SK-N-DZ (cell line): ENCODE measurements around the gene FUT1.
"Not testable (repeated sequence)": the region's sequence is repeated elsewhere in the genome, so short reads cannot be mapped to it uniquely, and the experiment has no call there.

ENCODE experiments used
- DNase-seq: peaks from one replicate; pipeline ENCODE4 v3.0.0-alpha.2; 2015; ENCODE audit warnings: low spot score

The FUT1 gene

DNA sequence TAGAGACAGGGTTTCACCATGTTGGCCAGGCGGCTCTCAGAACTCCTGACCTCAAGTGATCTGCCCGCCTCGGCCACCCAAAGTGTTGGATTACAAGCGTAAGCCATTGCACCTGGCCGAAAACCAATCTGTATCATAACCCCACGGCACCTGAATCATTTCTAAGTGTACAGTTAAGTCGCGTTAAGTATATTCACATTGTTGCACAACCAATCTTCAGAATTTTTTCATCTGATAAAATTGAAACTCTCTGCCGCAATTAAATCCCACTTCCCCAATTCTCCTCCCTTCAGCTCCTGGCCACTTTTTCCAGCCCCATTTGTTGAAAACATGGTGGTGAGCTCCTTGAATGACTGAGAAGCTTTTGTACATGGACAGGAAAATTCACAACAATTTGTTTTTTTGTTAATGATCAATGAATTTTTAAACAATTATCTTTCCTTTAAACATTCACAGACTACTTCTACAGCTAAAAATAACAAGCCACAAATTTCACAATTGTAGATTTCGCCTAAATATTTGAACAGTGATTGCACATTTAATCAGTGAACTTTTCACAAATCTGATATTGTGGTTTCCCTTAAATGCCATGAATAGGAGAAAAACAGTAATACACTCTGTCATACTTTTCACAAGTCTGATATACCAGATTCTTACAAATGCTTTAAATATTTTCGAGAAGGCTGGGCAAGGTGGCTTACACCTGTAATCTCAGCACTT lies 16.7 kb upstream of the FUT1 start:
- DNase-seq: no peak

DNA sequence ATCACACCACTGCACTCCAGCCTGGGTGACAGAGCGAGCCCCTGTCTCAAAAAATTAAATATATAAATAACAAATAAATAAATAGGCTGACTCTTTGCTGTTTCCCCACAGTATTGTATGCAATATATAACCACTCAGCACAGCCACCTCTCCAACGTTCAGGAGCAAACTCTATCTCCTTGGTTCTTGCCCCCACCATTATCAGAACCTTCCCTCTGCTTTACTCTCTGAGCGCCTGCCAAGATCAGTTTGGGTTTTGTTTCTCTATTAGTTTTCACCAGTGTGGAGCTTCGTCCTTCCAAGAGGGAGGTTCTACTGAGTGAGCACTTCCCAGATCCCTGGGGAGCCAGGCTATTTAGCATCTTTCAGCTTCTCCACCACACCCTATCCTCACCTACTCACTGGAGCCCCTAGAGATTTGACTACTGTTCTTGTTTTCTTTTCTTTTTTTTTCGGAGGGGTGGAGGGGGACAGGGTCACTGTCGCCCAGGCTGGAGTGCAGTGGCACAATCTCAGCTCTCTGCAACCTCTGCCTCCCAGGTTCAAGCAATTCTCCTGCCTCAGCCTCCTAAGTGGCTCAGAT lies 15.8 kb upstream of the FUT1 start:
- not testable (repeated sequence) for DNase-seq

DNA sequence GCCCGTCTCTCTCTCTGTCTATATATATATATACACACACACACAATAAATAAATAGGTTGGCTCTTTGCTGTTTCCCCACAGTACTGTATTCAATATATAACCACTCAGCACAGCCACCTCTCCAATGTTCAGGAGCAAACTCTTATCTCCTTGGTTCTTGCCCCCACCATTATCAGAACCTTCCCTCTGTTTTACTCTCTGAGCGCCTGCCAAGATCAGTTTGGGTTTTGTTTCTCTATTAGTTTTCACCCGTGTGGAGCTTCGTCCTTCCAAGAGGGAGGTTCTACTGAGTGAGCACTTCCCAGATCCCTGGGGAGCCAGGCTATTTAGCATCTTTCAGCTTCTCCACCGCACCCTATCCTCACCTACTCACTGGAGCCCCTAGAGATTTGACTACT lies 13.4 kb upstream of the FUT1 start:
- not testable (repeated sequence) for DNase-seq

DNA sequence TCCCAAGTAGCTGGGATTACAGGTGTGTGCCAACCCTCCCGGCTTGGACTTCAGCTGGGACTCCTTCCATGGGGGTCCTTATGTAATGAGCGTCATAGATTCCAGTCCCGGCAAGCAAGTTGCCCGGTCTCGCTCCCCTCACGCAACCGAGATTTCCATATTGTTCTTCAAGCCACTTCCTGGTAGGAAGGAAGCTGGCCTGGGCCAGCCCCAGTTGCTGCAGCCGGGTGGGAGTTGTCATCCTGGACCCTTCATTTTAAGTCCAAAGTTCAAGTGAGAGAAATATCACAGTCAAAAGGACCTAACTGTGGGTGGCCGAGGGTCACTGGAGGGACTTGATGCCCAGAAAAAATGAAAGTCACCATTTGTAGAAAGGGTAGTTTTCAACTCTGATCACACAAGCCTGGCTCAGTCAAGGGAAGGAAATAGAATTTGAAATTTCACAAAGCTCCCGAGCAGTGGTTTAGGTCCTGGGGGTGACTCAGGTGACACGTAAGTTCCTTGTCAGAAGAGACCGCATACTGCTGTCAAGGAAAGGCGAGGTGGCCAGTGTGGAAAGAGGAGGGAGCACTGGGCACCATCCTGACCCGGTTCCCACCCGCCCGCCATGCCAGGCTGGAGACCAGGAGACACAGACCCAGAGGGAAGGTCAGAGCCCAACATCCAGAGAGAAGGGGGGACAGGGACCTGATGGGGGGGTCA lies 8.2 kb upstream of the FUT1 start:
- no peak for DNase-seq

DNA sequence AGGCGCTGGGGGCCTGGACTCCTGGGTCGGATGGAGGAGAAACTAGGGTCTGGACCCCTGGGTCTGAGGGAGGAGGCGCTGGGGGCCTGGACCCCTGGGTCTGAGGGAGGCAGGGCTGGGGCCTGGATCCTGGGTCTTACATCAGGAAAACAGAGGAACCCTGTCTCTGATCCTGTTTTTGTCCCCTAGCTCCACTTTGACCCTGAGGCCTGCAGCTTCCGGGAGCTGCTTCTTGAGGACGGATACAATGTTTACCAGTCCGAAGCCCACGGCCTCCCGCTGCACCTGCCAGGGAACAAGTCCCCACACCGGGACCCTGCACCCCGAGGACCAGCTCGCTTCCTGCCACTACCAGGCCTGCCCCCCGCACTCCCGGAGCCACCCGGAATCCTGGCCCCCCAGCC lies 5.3 kb upstream of the FUT1 start:
- no peak for DNase-seq

DNA sequence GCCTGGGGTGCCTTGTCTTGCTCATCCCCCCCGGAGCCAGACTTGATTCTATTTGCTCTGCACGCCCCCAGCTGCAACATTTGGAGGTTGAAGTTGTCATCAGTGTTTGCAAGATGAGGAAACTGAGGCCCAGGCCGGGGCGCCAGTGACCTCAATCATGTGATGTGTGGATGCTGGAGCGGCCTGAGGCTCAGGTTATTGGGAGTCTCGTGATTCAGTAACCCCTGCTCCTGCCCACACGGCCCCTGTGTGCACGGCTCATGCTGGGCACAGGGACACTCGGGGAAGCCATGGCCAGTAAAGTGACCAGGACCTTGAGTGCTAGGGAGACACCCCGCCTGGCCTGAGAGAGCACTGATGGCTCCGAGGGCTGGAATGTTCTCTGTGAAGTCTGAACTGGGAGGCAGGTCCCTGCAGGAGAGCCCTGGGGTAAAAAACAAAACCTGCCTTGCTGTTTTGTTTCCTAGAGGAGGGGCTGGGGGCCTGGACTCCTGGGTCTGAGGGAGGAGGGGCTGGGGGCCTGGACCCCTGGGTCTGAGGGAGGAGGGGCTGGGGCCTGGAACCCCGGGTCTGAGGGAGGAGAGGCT lies 4.7 kb upstream of the FUT1 start:
- no peak for DNase-seq

DNA sequence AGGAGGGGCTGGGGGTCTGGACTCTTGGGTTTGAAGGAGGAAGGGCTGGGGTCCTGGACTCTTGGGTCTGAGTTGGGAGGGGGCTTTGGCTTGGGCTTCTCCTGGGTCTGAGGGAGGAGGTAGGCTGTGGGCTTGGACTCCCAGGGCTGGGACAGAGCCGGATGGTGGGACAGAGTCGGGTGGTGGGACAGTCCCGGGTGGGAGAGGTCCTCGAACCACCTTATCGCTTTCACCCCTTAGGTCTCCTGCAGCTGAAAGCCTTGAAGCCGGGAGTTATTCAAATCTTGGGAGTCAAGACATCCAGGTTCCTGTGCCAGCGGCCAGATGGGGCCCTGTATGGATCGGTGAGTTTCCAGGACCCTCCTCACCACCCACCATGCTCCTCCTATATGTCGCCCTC lies 4.2 kb upstream of the FUT1 start:
- DNase-seq: no peak

DNA sequence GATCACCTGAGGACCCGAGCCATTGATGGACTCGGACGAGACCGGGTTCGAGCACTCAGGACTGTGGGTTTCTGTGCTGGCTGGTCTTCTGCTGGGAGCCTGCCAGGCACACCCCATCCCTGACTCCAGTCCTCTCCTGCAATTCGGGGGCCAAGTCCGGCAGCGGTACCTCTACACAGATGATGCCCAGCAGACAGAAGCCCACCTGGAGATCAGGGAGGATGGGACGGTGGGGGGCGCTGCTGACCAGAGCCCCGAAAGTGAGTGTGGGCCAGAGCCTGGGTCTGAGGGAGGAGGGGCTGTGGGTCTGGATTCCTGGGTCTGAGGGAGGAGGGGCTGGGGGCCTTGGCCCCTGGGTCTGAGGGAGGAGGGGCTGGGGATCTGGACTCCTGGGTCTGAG lies 3.8 kb upstream of the FUT1 start:
- DNase-seq: no peak

DNA sequence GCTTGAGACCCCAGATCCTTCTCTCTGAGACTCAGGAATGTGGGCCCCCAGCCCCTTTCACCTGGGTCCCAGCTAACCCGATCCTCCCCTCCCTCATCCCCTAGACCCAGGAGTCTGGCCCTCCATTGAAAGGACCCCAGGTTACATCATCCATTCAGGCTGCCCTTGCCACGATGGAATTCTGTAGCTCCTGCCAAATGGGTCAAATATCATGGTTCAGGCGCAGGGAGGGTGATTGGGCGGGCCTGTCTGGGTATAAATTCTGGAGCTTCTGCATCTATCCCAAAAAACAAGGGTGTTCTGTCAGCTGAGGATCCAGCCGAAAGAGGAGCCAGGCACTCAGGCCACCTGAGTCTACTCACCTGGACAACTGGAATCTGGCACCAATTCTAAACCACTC lies 3.3 kb upstream of the FUT1 start:
- no peak for DNase-seq

DNA sequence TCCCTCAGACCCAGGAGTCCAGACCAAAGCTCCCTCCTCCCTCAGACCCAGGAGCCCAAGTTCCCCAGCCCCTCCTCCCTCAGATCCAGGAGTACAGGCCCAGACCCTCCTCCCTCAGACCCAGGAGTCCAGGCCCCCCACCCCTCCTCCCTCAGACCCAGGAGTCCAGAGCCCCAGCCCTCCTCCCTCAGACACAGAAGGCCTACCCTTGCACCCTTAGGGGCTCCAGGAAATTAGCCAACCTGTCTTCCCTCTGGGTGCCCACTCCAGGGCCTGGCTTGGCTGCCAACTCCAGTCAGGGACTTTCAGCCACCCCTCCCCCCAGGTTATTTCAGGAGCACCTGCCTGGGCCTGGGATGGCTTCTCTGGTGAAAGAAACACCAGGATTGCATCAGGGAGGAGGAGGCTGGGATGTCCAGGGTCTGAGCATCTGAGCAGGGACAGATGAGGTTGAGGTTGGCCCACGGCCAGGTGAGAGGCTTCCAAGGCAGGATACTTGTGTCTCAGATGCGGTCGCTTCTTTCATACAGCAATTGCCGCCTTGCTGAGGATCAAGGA lies 2.7 kb upstream of the FUT1 start, which contains the start of gene FGF21:
Gene FGF21 (plus strand): TSS at position 441 of the 558 bp plus-strand sequence. CDS start 713 bp downstream, outside the sequence.
- no peak for DNase-seq

DNA sequence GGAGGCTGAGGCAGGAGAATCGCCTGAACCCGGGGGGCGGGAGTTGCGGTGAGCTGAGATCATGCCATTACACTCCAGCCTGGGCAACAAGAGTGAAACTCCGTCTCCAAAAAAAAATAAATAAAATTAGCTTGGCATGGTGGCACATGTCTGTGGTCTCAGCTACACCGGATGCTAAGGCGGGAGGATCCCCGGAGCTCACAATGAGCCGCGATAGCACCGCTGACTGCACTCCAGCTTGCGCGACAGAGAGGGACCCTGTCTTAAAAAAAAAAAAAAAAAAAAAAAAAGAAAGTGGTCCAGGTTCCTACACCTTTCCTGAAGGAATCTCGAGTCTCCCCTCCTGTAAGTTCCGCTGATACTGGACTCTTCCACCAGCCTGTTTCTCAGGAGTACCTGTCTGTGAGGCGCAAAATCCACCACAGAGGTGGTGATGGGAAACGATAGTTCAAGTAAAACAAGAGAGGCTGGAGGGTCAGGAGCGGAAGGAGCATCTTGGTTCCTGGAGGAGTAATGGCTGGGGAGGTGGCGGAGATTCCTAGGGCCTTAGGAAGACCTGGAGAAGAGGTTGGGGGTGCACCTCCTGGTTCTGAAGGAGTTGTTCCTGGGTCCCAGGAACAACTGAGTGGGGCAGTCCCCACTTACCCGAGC lies 471 bp downstream of the FUT1 start:
- DNase-seq: no peak

DNA sequence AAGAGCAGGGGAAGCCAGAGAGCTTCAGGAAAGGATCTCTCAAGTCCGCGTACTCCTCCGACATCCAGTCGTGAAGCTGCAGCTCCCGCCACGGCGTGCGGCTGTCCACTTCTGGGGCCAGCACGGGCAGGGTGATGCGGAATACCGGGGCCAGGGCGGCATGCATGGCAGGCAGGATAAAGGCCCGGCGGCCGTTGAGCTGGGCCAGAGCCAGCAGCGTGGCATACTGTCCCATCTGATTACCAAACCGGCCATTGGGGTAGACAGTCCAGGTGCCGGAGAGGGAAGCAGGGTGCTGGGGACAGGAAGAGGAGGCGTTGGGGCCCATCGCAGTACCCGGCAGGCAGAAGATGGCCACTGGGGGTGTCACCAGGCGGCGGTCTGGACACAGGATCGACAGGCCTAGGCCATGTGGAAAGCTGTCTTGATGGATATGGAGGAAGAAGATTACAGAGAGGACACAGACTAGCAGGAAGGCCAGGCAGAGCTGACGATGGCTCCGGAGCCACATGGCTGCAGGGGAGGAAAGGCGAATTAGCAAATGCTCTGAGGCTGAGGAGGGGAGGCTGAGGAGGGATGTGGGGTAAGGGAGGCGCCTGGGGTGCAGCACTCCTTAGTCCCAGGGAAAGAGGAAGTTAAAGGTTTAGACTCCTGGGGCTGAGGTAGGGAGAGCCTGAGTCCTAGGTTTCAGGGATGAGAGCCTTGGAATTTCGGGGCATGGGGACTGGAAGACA lies 1.5 kb downstream of the FUT1 start:
- DNase-seq: no peak

DNA sequence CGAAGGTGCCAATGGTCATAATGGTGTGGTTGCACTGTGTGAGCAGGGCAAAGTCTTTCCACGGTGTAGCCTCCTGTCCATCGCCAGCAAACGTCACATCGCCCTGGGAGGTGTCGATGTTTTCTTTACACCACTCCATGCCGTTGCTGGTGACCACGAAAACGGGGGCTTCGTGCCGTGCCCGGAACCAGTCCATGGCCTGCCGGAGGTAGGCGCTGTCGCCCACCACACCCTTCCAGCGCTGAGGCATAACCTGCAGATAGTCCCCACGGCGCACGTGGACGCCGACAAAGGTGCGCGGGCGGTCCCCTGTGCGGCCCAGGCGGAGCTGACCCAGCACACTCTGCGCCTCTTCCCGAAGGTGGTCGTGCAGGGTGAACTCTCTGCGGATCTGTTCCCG lies 2.1 kb downstream of the FUT1 start:
- DNase-seq: no peak

DNA sequence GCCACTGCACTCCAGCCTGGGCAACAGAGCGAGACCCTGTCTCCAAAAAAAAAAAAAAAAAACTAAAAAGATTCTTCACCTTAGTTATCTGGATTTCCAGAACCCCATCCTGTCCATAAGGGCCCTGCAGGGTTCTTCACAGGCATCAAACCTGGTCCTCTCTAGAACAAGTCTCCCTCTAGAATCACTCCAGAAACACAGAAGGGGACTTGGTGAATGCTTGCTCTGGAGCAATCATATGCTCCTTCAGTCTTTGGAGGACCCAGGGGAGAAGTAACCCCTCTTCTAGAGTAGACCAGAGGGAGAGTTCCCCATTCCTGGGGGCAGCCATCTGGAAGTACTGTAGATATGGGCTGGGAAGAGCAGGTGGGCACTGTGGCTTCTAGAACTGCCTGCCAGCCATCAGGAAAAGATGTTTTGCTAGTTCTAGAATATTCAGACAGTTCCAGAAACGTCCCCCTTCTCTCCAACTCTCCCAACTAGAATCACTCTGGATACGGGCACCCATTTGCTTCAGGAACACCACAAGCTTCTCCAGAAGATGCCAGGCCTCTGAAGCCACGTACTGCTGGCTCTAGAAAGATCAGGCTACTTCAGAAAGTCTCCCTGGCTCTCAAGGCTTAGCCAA lies 2.8 kb downstream of the FUT1 start:
- DNase-seq: no peak

DNA sequence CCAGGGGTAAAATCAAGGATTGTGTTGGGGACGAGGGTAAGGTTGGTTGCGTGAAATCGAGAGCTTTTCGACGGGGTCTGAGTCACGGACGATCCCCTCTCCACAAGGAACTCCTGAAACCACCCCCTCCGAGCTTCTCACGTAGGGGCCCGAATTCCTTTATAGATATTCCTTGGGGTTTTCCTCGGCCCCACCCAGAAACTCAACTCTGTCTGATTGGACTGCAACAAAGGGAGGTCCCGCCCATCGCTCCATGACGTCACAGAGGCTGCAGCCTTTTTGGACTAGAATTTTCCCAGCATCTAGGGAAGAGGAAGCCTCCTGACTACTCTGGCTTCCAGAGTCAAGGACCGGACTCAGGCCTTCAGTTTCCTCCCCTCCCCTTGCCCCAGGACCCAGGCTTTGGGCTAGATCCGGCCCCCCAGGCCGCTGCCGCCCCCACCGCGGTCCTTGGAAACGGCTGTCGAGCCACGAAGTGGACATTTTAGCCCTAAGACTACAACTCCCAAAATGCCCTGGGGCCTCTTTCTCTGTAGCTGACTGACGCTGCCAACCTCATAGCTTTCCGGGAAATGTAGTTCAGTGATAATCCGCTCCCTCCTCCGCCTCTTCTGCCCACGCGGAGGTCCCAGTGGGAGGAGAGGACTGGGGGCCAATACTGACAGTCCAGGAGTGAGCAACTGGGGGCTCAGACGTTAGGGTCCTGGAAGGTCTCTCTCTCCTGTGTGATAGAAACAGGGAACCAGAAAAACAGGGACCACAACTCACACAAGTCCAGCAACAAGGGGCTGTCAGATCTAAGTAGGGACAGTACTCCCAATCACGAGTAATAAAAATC lies 5.5 kb downstream of the FUT1 start, which contains the start of gene IZUMO1:
Gene IZUMO1 (minus strand): TSS at position 172 of the 838 bp plus-strand sequence. CDS start 1,050 bp downstream, outside the sequence.
- DNase-seq: peak; percentile 72

DNA sequence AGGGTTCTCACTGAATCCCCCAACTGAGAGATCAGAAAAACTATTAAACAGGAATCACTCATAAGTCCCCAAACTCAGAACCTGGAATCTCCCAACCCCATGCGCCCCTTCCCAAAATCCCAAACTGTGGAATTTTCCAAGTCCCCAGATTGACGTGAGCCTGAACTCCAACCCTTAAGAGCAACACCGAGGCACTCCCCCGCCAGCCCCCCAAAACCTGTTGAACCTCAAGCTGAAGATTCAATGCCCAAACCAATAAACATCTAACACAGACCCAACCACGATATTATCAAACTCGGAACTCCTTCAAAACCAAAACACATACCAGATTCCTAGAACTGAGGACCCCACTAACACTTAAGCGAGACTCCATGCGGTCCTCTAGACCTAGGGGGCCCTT lies 6.3 kb downstream of the FUT1 start:
- no peak for DNase-seq

DNA sequence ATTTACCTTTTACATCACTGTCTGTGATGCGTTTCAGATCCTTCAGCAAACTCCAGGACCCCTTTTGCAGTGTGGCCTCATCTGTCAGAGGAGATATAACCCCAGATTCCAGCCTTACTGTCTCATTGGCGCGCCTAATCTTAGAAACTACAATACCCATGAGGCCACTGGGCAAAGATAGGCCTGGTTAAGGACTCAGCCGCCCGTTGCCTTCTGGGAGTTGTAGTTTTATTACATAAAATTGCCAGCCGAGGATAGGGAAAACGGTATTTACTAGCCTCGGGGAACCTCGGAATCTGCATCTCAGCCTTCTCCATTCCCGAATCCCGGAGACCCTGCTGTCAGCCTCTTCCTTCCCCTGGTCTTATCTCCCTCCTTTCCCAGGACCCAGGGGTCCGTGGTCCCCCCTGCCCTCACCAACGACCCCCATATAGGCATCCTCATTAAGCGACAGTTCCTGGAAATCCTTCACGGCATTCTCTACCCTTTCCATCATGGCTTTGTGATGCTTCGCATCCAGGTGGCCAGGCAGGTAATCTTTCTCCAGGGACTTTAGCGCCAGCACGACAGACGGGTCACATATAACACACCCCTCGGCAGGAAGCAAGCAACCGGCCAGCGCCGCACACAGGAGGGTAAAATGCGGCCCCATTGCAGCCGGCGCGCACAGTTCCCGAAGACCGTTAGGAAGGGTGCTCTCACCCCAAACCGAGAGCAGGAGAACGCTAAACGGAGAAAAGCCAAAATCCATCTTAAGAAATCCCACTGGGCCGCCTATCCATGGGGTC lies 7.0 kb downstream of the FUT1 start:
- DNase-seq: peak; percentile 43

DNA sequence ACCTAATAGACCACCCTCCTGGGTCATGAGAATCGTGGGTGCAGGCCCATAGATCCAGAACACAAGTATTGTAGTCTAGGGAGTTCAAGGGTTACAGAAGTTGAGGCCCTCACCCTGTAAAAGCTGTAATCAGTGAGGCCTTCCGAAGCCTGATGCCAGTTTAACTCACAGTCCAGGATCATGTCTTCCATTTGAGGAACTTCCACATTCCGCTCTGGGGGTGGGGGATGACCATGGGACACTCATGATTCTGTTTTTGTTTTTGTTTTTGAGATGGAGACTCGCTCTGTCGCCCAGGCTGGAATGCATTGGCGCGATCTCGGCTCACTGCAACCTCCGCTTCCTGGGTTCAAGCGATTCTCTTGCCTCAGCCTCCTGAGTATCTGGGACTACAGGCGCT lies 10.3 kb downstream of the FUT1 start:
- no peak for DNase-seq
